Measurements from ENCODE around the gene ANKH. TPM values are rescaled to one million over a fixed set of nuclear protein-coding genes. Genes with fewer than 3 reads are reported as not detected.

Gene ANKH
- total RNA-seq, 2 donors from 2014 or later = 177 to 205 TPM

DNA sequence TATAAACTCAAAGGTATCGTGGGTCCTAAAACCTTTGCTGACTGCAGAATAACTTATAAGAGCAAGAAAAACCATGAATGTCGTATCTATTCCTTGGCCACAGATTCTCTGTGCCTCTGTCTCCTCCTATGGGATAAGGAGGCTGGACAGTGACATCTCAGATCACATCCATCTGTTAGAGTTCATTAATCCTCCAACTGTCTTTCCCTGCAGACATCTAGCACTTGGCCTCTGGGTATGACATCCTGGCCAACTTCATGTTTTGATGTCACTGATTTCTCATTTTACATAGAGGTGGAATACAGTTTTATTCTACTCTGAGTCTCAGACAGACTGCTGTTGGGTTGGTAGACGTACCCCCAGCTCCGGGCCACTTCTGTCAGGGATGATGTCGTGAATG lies 120.9 kb downstream of the ANKH start:
- Histone ChIP-seq H3K27me3 (replicated peaks; ENCODE audit: insufficient read depth) (no peaks in the 10 kb centered on the region), H3K4me3 (no peak overlapping the region), H3K9me3 (no peaks in the 10 kb centered on the region), H3K27ac (no peak overlapping the region), H3K36me3 (peaks cover 19% of the 10 kb centered on the region), H3K4me1 (ENCODE audit: control insufficient read depth in 1 of 2, low read depth in 2 of 2) (peaks cover 3 to 28% of the 10 kb centered on the region in 2 donors)
- ATAC-seq (ENCODE audit: insufficient number of reproducible peaks, low FRiP score, low read depth) = no peak
- no peak for DNase-seq (ENCODE audit: low spot score)
- TF ChIP-seq, protein P1, sequence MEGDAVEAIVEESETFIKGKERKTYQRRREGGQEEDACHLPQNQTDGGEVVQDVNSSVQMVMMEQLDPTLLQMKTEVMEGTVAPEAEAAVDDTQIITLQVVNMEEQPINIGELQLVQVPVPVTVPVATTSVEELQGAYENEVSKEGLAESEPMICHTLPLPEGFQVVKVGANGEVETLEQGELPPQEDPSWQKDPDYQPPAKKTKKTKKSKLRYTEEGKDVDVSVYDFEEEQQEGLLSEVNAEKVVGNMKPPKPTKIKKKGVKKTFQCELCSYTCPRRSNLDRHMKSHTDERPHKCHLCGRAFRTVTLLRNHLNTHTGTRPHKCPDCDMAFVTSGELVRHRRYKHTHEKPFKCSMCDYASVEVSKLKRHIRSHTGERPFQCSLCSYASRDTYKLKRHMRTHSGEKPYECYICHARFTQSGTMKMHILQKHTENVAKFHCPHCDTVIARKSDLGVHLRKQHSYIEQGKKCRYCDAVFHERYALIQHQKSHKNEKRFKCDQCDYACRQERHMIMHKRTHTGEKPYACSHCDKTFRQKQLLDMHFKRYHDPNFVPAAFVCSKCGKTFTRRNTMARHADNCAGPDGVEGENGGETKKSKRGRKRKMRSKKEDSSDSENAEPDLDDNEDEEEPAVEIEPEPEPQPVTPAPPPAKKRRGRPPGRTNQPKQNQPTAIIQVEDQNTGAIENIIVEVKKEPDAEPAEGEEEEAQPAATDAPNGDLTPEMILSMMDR (IDR thresholded peaks at IDR 0.05) = no peak

DNA sequence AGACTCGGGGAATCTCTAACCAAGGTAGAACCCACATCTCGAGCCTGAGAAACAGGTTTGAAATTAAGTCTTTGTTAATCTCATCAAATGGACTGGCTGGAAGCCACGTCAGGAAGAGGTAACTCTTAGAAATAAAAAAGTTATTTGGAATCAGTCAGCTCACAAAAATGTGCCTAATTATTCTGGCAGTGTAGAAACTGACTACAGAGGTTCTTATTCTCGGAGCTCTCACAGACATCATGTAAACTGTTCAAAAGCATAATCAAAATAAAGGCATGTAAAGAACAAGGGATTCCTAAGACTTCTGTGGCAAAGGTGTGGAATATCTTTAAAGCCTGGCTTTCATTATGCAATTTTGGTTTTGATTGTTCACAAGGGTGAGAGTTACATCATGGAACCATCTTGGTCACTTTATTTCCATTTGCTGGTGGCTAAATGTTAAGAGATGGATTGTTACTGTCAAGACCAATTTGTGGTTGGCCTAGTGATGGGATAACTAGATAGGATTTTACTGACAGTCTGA lies 121.9 kb downstream of the ANKH start:
- TF ChIP-seq, protein P1 (IDR thresholded peaks at IDR 0.05) = no peak
- Histone ChIP-seq H3K9me3 (no peaks in the 10 kb centered on the region), H3K36me3 (peaks cover 21% of the 10 kb centered on the region), H3K4me3 (no peak overlapping the region), H3K4me1 (ENCODE audit: control insufficient read depth in 1 of 2, low read depth in 2 of 2) (peaks cover 3 to 32% of the 10 kb centered on the region in 2 donors), H3K27ac (peak overlapping the region in 1 of 2 donors; percentile 30), H3K27me3 (replicated peaks; ENCODE audit: insufficient read depth) (no peaks in the 10 kb centered on the region)
- no peak for ATAC-seq (ENCODE audit: insufficient number of reproducible peaks, low FRiP score, low read depth)
- DNase-seq (ENCODE audit: low spot score) = no peak

DNA sequence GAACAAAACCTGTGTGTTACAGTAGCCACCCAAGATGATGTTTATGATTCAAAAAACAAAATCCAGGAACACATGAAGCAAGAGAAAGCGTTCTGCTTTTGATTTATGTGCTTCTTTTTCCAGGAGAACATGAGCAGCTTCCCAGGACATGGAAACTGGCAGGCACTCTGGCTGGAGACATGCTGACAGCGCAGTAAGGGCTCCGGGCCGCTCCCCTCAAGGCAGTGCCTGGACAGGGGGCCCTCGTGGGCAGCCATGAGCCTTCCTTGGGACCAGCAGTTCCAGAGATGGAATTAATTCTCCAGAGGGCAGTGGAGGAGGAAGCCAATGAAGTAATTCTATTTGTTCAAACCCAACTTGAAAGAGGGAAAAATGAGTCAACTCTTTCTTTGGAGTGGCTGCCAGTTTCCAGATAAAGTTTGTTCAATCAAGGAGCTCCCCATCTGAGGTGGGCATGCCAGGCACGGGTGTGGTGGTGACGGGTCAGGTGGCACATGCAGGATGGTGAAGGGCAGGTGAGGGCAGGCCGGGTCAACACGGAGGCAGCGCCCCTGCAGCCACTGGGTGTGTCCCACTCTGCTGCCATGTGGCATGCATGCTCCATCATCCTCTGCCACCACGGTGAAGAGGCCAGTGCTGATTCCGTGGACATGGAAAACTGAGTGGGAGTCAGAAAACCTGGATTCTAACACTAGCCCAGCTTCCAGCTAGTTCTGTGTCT lies 123.2 kb downstream of the ANKH start:
- DNase-seq (ENCODE audit: low spot score) = no peak
- Histone ChIP-seq H3K4me1 (ENCODE audit: control insufficient read depth in 1 of 2, low read depth in 2 of 2) (peaks cover under 1 to 32% of the 10 kb centered on the region in 2 donors), H3K27me3 (replicated peaks; ENCODE audit: insufficient read depth) (no peaks in the 10 kb centered on the region), H3K27ac (peak overlapping the region; percentile 35 to 36), H3K4me3 (no peak overlapping the region), H3K36me3 (peaks cover 21% of the 10 kb centered on the region), H3K9me3 (no peaks in the 10 kb centered on the region)
- TF ChIP-seq, protein P1 (IDR thresholded peaks at IDR 0.05) = no peak
- ATAC-seq (ENCODE audit: insufficient number of reproducible peaks, low FRiP score, low read depth) = peak; percentile 44

DNA sequence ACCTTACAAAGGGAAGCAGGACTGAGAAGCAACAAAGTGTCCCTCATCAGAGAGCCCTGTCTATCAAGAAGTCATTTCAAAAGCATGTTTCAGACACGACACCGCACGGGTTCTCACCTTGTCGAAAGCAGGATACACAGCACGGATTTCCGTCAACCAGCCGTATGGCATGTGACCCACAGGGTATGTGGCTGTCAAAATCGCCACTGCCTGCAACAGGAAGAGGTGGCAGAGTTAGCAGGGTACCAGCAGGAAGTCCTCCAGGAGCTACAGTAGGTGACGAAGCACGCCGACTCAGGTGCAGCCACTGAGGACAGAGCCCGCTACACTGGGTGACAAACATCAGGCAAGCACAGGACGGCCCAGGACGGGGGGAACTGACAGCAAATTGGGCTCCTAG lies 125.8 kb downstream of the ANKH start:
- DNase-seq (ENCODE audit: low spot score) = no peak
- Histone ChIP-seq H3K27ac (no peak overlapping the region), H3K4me1 (ENCODE audit: control insufficient read depth in 1 of 2, low read depth in 2 of 2) (peaks cover 8 to 46% of the 10 kb centered on the region in 2 donors), H3K36me3 (peaks cover 35% of the 10 kb centered on the region), H3K4me3 (no peak overlapping the region), H3K9me3 (no peaks in the 10 kb centered on the region), H3K27me3 (replicated peaks; ENCODE audit: insufficient read depth) (no peaks in the 10 kb centered on the region)
- no peak for ATAC-seq (ENCODE audit: insufficient number of reproducible peaks, low FRiP score, low read depth)
- TF ChIP-seq, protein P1 (IDR thresholded peaks at IDR 0.05) = no peak

DNA sequence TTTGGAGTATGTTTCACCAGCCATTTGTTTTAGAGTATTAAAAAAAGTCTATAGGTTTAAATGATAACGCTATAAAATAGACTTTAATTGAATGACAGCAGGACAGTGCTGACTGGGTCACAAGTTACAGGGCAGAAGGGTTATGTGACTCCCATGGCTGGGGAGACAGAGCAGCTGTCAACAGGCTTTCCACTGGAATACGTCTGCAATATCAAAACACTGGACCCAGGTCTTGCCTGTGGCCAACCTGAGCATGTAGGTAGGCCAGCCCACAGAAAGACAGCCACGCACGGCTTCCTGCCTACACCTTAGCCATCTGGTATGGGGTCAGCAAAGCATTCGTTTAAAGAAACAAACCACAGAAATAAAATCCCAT lies 126.4 kb downstream of the ANKH start:
- Histone ChIP-seq H3K27ac (peak overlapping the region; percentile 44 to 53), H3K36me3 (peaks cover 35% of the 10 kb centered on the region)

More for the DNA sequence above, 126.4 kb downstream of the ANKH start:
- Histone ChIP-seq H3K27me3 (replicated peaks; ENCODE audit: insufficient read depth) (no peaks in the 10 kb centered on the region), H3K4me3 (no peak overlapping the region), H3K4me1 (ENCODE audit: control insufficient read depth in 1 of 2, low read depth in 2 of 2) (peaks cover 8 to 51% of the 10 kb centered on the region in 2 donors), H3K9me3 (no peaks in the 10 kb centered on the region)
- no peak for DNase-seq (ENCODE audit: low spot score)
- no peak for ATAC-seq (ENCODE audit: insufficient number of reproducible peaks, low FRiP score, low read depth)
- TF ChIP-seq, protein P1 (IDR thresholded peaks at IDR 0.05) = no peak
